Measurements from ENCODE around the gene TRMO. TPM values are rescaled to one million over a fixed set of nuclear protein-coding genes. Genes with fewer than 3 reads are reported as not detected.

Gene TRMO
- total RNA-seq, 1 experiment from 2014 or later, result 8.6 TPM

DNA sequence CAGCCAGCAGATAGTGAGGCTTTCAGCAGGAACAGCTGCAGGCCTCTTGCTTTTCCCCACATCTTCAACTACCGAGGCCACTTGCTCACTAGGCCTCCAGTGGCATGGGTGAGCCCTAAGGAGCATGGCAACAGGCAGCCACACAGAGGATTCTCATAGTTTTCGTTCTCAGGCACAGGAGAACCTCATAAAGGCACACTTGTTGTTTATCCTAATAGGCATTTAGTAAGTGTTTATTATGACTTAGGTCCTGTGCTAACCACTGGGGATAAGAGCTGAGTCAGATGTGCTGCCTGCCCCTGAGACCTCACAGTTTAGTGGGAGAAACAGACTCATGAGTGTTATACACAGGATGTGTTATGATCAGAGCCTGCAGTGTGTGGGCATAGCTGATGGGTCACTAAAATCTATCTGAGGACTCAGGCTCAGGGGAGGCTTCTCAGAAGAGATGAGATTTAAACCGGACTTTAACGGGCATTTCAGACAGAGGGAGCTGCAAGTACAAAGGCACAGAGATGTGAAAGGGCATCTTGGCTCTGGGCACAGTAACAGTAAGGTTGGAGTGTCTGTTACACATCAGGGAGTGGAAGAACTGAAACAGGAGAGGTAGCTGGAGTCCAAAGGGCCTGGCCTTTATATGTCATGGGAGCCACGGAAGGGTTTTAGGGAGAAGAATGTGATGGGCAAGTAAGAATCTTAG, 36.7 kb upstream of the TRMO start:
- H3K27me3 Mint-ChIP-seq (ENCODE audit: low read depth), result peaks cover 49% of the 10 kb centered on the region
- Histone ChIP-seq H3K4me1 (ENCODE audit: insufficient read depth, low read length) (no peaks in the 10 kb centered on the region), H3K4ac (ENCODE audit: low read depth, low read length) (no peak overlapping the region), H3K9me3 (ENCODE audit: control insufficient read depth, low read depth, low read length) (no peaks in the 10 kb centered on the region), H3T11ph (ENCODE audit: low read length) (no peak overlapping the region), H2BK12ac (ENCODE audit: insufficient read length, low read depth, low read length) (no peak overlapping the region), H3K9ac (ENCODE audit: extremely low read depth, insufficient read length, low read length) (no peak overlapping the region), H4K8ac (replicated peaks; ENCODE audit: insufficient read length, low read depth, low read length) (no peak overlapping the region), H3K56ac (ENCODE audit: insufficient read length, low read depth, low read length) (no peak overlapping the region), H2AFZ (ENCODE audit: low read length) (no peak overlapping the region), H2BK20ac (ENCODE audit: low read depth, low read length, poor library complexity, severe bottlenecking) (no peak overlapping the region), H2AK5ac (ENCODE audit: insufficient read length, low read length) (no peak overlapping the region), H3K27ac (ENCODE audit: insufficient read length, low read depth, low read length) (no peak overlapping the region), H2BK5ac (ENCODE audit: insufficient read length, low read length) (no peak overlapping the region), H3K14ac (ENCODE audit: insufficient read depth, low read length) (no peak overlapping the region), H4K5ac (ENCODE audit: insufficient read length, low read depth, low read length) (no peak overlapping the region), H4K20me1 (ENCODE audit: control insufficient read depth, insufficient read depth, insufficient read length) (no peaks in the 10 kb centered on the region), H4K91ac (ENCODE audit: insufficient read length, low read depth, low read length) (no peak overlapping the region), H3K4me2 (ENCODE audit: insufficient read depth, insufficient read length, low read length) (no peak overlapping the region), H2BK15ac (ENCODE audit: low read depth, low read length) (no peak overlapping the region), H3K79me2 (ENCODE audit: insufficient read depth, low read length) (no peaks in the 10 kb centered on the region), H3K23ac (ENCODE audit: insufficient read length, low read depth, low read length) (no peak overlapping the region), H3K23me2 (ENCODE audit: insufficient read length, low read depth, low read length, poor library complexity, severe bottlenecking) (no peaks in the 10 kb centered on the region), H3K79me1 (ENCODE audit: insufficient read depth, low read depth, low read length, poor library complexity, severe bottlenecking) (no peaks in the 10 kb centered on the region), H3K27me3 (ENCODE audit: insufficient read depth, low read length) (no peaks in the 10 kb centered on the region), H2BK120ac (ENCODE audit: low read depth, low read length, poor library complexity, severe bottlenecking) (no peak overlapping the region), H3K18ac (ENCODE audit: insufficient read length, low read depth, low read length) (no peak overlapping the region)
- no peaks in the 10 kb centered on the region for H3K4me1 Mint-ChIP-seq
- no peak overlapping the region for H3K27ac Mint-ChIP-seq
- DNase-seq, result no peak
- no peaks in the 10 kb centered on the region for H3K9me3 Mint-ChIP-seq
- TF ChIP-seq, protein P1, sequence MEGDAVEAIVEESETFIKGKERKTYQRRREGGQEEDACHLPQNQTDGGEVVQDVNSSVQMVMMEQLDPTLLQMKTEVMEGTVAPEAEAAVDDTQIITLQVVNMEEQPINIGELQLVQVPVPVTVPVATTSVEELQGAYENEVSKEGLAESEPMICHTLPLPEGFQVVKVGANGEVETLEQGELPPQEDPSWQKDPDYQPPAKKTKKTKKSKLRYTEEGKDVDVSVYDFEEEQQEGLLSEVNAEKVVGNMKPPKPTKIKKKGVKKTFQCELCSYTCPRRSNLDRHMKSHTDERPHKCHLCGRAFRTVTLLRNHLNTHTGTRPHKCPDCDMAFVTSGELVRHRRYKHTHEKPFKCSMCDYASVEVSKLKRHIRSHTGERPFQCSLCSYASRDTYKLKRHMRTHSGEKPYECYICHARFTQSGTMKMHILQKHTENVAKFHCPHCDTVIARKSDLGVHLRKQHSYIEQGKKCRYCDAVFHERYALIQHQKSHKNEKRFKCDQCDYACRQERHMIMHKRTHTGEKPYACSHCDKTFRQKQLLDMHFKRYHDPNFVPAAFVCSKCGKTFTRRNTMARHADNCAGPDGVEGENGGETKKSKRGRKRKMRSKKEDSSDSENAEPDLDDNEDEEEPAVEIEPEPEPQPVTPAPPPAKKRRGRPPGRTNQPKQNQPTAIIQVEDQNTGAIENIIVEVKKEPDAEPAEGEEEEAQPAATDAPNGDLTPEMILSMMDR (conservative IDR thresholded peaks at IDR 0.05), result no peak
- no CpG with 5 or more reads among the region's 5 CpGs for WGBS (ENCODE audit: extremely low coverage, insufficient read length, low lambda C conversion rate)
- H3K4me3 Mint-ChIP-seq, result no peak overlapping the region
- H3K36me3 Mint-ChIP-seq (ENCODE audit: insufficient read depth in 1 of 3, low read depth in 3 of 3), result no peaks in the 10 kb centered on the region

All from H9 (cell line).